Psoas muscle (tissue), 8 donors: ENCODE measurements around the gene CPNE1. TPM values are rescaled to one million over a fixed set of nuclear protein-coding genes. Genes with fewer than 3 reads are reported as not detected.
"Not testable (repeated sequence)": the region's sequence is repeated elsewhere in the genome, so short reads cannot be mapped to it uniquely, and the experiment has no call there.

ENCODE experiments used
- ATAC-seq, 4 donors: fragments of 200-7000 bp; cut with Tn5 transposase; one replicate each; pipeline ENCODE4 v1.9.1; 2020; ENCODE audit warnings: moderate library complexity in 3 of 4, mild to moderate bottlenecking in 2 of 4
- DNase-seq, 2 donors: peaks; one replicate each; pipeline ENCODE4 v3.0.0-alpha.2; 2020
- H3K27ac ChIP-seq: fragments of 200-600 bp; one replicate; pipeline ENCODE4 v1.8.0; 2022
- H3K27me3 ChIP-seq, 3 donors: fragments of 200-600 bp in 1 of 3; one replicate each; pipeline versions ENCODE4 v1.6.1 to v1.8.0; 2013 to 2022; ENCODE audit warnings: low read length in 2 of 3, mild to moderate bottlenecking in 2 of 3, moderate library complexity in 1 of 3; ENCODE audit not compliant: insufficient read depth in 3 of 3
- H3K36me3 ChIP-seq, 2 donors: fragments of 200-600 bp in 1 of 2; one replicate each; pipeline versions ENCODE4 v1.6.1 to v1.8.0; 2013 to 2022; ENCODE audit warnings: low read depth in 1 of 2, mild to moderate bottlenecking in 1 of 2, moderate library complexity in 1 of 2; ENCODE audit not compliant: insufficient read depth in 1 of 2
- H3K4me1 ChIP-seq: fragments of 200-600 bp; one replicate; pipeline ENCODE4 v1.8.0; 2022
- H3K4me3 ChIP-seq: fragments of 200-600 bp; one replicate; pipeline ENCODE4 v1.8.0; 2022; ENCODE audit warnings: mild to moderate bottlenecking
- H3K9me3 ChIP-seq: fragments of 200-600 bp; one replicate; pipeline ENCODE4 v1.8.0; 2022
- WGBS, 3 donors: extraction: QIAGEN DNeasy Blood & Tissue Kit; methylation state at CpG; one replicate each; pipeline versions ENCODE4 v1.1.6 to v1.1.7; 2013; 5-methylcytosine and 5-hydroxymethylcytosine counted together
- intact Hi-C, 2 donors: fragments of 100-400 bp; cut with DNase I; formaldehyde crosslinking; loops; one replicate each; pipeline versions ENCODE4 v1.11.0 to v1.14.2; 2022
- polyA plus RNA-seq, 3 donors: library from polyadenylated mRNA; stranded (reverse); fragments of 200-250 nt; gene quantifications; one replicate each; pipeline ENCODE4 v1.2.3, GENCODE V29; 2013
- total RNA-seq, 4 donors: library from RNA; stranded (reverse); fragmentation: NEBNext Ultra II Directional in 2 of 4; extraction: Animal tissue kit (Norgen Biotek cat#: 25700) in 2 of 4; gene quantifications; one replicate each; pipeline versions ENCODE4 v1.2.1 to v1.2.4, GENCODE V29; 2021 to 2023
- TF ChIP-seq, protein P1 (sequence below): fragments of 200-600 bp; IDR thresholded peaks from one replicate; pipeline ENCODE4 v1.8.0; 2022; ENCODE audit warnings: antibody characterized with exemption
- donor health status: healthy with polysubstance abuse.
- donor health status: DM: no; HTN: no; CAD: no; lungs with moderate emphysema.
- donor health status: Bipolar disorder and iron deficiency.
- donor health status: healthy.
- donor health status: DM: yes; HTN: yes; CAD: no.
- donor health status: DM: no; HTN: no; CAD: no.
- donor health status: DM: no; HTN: no; CAD: no.
- donor health status: DM: yes; HTN: yes; CAD: no.

Gene CPNE1
- total and polyA plus RNA-seq, 7 donors: 55.9 to 75.4 (median 62.1) TPM

GRCh38 chr20:35695978-35696377, 31.3 kb upstream of the CPNE1 start:
- no peak overlapping the region for H3K4me3 ChIP-seq
- no peaks in the 10 kb centered on the region for H3K27me3 ChIP-seq
- H3K27ac ChIP-seq: no peak overlapping the region
- peaks cover 2 to 65% of the 10 kb centered on the region in 2 donors for H3K36me3 ChIP-seq
- intact Hi-C loops: loop anchor here in 1 of 2 donors (10.0 kb wide), 1 partner anchor 91 kb away; no protein-coding TSS in a partner anchor
- H3K9me3 ChIP-seq: no peaks in the 10 kb centered on the region
- DNase-seq: no peak
- no peak for ATAC-seq
- TF ChIP-seq, protein P1, sequence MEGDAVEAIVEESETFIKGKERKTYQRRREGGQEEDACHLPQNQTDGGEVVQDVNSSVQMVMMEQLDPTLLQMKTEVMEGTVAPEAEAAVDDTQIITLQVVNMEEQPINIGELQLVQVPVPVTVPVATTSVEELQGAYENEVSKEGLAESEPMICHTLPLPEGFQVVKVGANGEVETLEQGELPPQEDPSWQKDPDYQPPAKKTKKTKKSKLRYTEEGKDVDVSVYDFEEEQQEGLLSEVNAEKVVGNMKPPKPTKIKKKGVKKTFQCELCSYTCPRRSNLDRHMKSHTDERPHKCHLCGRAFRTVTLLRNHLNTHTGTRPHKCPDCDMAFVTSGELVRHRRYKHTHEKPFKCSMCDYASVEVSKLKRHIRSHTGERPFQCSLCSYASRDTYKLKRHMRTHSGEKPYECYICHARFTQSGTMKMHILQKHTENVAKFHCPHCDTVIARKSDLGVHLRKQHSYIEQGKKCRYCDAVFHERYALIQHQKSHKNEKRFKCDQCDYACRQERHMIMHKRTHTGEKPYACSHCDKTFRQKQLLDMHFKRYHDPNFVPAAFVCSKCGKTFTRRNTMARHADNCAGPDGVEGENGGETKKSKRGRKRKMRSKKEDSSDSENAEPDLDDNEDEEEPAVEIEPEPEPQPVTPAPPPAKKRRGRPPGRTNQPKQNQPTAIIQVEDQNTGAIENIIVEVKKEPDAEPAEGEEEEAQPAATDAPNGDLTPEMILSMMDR: no peak
- WGBS, 3 donors: 77 to 95% (median 84%) methylated on average over 4 of the region's 4 CpGs
- H3K4me1 ChIP-seq: peaks cover 21% of the 10 kb centered on the region

DNA sequence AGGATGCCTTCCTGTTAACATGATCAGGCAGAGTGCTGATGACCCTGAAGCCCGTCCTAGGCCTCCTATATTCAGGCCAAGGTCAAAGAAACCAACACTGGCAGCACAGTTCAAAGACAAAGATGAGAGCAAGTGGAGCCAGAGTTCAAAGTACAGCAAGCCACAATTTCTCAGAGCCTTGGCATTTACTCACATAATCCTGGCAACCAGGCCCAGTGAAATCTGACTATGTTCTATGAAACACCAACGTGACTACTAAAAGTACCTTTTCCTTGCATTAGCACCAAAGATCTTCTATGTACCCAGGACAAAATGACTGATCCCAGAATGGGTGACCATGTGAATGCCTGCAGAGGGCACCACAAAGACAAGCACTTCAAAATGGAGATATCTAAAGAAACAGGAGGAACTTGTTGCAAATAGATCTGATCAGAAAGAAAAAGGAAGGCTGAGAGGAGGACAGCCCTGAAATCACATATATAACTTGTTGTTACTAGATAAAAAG, 30.6 kb upstream of the CPNE1 start:
- H3K27me3 ChIP-seq: no peaks in the 10 kb centered on the region
- intact Hi-C loops: loop anchor here in 1 of 2 donors (10.0 kb wide), 1 partner anchor 90 kb away; no protein-coding TSS in a partner anchor
- peaks cover 14% of the 10 kb centered on the region for H3K4me1 ChIP-seq
- TF ChIP-seq, protein P1: no peak
- peaks cover 2 to 66% of the 10 kb centered on the region in 2 donors for H3K36me3 ChIP-seq
- 34 to 77% (median 64%) methylated on average over 2 of the region's 2 CpGs for WGBS, 3 donors
- H3K27ac ChIP-seq: no peak overlapping the region
- ATAC-seq: no peak
- no peak for DNase-seq
- H3K9me3 ChIP-seq: no peaks in the 10 kb centered on the region
- H3K4me3 ChIP-seq: no peak overlapping the region

- no peak for ATAC-seq
These were observed 25.6 kb upstream of the CPNE1 start for GRCh38 chr20:35690265-35690664.

DNA sequence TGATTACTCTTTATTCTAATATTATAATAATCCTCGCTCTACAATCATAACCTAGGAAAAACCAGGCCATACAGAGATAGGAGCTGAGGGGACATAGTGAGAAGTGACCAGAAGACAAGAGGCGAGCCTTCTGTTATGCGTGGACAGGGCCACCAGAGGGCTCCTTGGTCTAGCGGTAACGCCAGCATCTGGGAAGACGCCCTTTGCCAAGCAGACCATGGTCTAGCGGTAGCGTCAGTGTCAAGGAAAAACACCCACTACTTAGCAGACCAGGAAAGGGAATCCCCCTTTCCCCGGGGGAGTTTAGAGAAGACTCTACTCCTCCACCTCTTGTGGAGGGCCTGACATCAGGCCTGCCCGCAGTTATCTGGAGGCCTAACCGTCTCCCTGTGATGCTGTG, 22.2 kb upstream of the CPNE1 start:
- H3K4me1 ChIP-seq, H3K27ac ChIP-seq, DNase-seq, H3K27me3 ChIP-seq, H3K4me3 ChIP-seq, H3K9me3 ChIP-seq, ATAC-seq, intact Hi-C loops: not testable (repeated sequence)
- H3K36me3 ChIP-seq: peaks cover 3 to 76% of the 10 kb centered on the region in 2 donors
- WGBS, 3 donors: 92 to 94% (median 94%) methylated on average over 11 of the region's 11 CpGs

More at GRCh38 chr20:35690265-35690664, 25.6 kb upstream of the CPNE1 start:
- Histone ChIP-seq H3K4me3 (no peak overlapping the region), H3K9me3 (no peaks in the 10 kb centered on the region), H3K4me1 (no peaks in the 10 kb centered on the region), H3K27me3 (no peaks in the 10 kb centered on the region), H3K36me3 (peaks cover 5 to 100% of the 10 kb centered on the region in 2 donors), H3K27ac (no peak overlapping the region)
- DNase-seq: no peak
- TF ChIP-seq, protein P1: no peak
- intact Hi-C loops: loop anchor here (5.0 to 10.0 kb wide), 2 partner anchors 85 to 442 kb away; no protein-coding TSS in a partner anchor
- 80 to 88% (median 86%) methylated on average over 4 of the region's 4 CpGs for WGBS, 3 donors

- 94 to 98% (median 97%) methylated on average over 9 of the region's 9 CpGs for WGBS, 3 donors
- intact Hi-C loops: not testable (repeated sequence)
- peaks cover 3 to 75% of the 10 kb centered on the region in 2 donors for H3K36me3 ChIP-seq
These were observed 20.7 kb upstream of the CPNE1 start for GRCh38 chr20:35685368-35685767.

More at GRCh38 chr20:35685368-35685767, 20.7 kb upstream of the CPNE1 start:
- not testable (repeated sequence) for H3K27ac ChIP-seq, ATAC-seq, DNase-seq, H3K27me3 ChIP-seq, H3K4me1 ChIP-seq, H3K9me3 ChIP-seq, H3K4me3 ChIP-seq
